Measurements from ENCODE around the gene SLC22A5.
"Not testable (repeated sequence)": the region's sequence is repeated elsewhere in the genome, so short reads cannot be mapped to it uniquely, and the experiment has no call there.

Gene SLC22A5

GRCh38 chr5:132388244-132389050, 18.9 kb downstream of the SLC22A5 start:
- no peak for DNase-seq

- DNase-seq: no peak
Measured at GRCh38 chr5:132389051-132389331, 19.5 kb downstream of the SLC22A5 start.

GRCh38 chr5:132389585-132390286, 20.2 kb downstream of the SLC22A5 start:
- DNase-seq: no peak

GRCh38 chr5:132391247-132391646, 21.7 kb downstream of the SLC22A5 start:
- no peak for DNase-seq

GRCh38 chr5:132391870-132392269, 22.4 kb downstream of the SLC22A5 start:
- no peak for DNase-seq

GRCh38 chr5:132392411-132392810, 22.9 kb downstream of the SLC22A5 start:
- no peak for DNase-seq

- DNase-seq: no peak
Measured at GRCh38 chr5:132392978-132393825, 23.7 kb downstream of the SLC22A5 start.

GRCh38 chr5:132394667-132395259, 25.3 kb downstream of the SLC22A5 start:
- DNase-seq: no peak

- DNase-seq: no peak
Measured at GRCh38 chr5:132396589-132397031, 27.1 kb downstream of the SLC22A5 start.

- DNase-seq: no peak
Measured at GRCh38 chr5:132397224-132397623, 27.7 kb downstream of the SLC22A5 start.

- DNase-seq: not testable (repeated sequence)
Measured at GRCh38 chr5:132397936-132398675, 28.6 kb downstream of the SLC22A5 start.

GRCh38 chr5:132404041-132404440, 34.5 kb downstream of the SLC22A5 start:
- not testable (repeated sequence) for DNase-seq

GRCh38 chr5:132405646-132406045, 36.1 kb downstream of the SLC22A5 start:
- no peak for DNase-seq

GRCh38 chr5:132406144-132406783, 36.8 kb downstream of the SLC22A5 start:
- DNase-seq: no peak

- DNase-seq: no peak
Measured at GRCh38 chr5:132407970-132408369, 38.5 kb downstream of the SLC22A5 start.

GRCh38 chr5:132408456-132408855, 38.9 kb downstream of the SLC22A5 start:
- DNase-seq: no peak

- DNase-seq: no peak
Measured at GRCh38 chr5:132408965-132409364, 39.5 kb downstream of the SLC22A5 start.

- no peak for DNase-seq
Measured at GRCh38 chr5:132410451-132411303, 41.2 kb downstream of the SLC22A5 start.

- DNase-seq: no peak
Measured at GRCh38 chr5:132411304-132412013, 41.9 kb downstream of the SLC22A5 start.

GRCh38 chr5:132413567-132413966, 44.1 kb downstream of the SLC22A5 start:
- DNase-seq: no peak
